Measurements from ENCODE around the gene SULT4A1.

The SULT4A1 gene

DNA sequence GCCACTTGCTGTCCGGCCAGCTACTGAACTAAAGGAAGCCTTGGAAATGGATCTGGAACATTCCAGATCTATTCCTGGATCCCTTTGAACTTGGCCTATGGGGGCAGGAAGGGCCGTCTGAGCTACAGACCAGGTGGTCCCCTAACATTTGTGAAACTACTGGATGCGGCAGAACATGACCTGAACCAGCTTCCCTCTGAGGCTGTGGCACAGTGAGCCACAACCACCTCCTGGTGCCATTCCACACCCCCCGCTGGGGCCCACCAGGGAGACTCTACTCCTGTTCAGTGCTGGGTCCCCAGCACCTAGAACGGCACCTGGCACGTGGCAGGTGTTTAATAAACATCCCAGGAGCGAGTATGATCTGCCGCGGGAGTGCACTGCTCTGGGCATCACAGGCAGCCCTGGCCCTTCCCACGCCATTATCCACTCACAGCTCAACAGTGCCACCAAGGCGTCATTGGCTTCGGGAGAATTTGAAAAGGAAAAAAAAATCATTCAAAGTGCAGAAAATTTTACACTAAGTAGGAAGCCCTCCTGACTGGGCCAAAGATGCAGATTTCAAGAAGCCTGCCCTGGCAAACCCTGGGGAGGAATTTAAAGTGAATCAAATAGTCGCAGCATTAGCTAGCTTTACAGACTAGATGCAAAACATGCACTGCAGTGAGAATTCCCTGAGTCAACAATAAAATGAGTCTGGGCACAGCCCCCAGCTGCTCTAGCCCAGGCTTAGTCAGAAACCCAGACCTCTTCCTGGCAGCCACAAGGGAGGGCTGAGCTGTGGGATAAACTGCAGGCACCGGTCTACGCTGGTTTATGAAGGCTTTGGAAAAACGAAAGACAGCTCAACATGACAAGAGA lies 35.9 kb downstream of the SULT4A1 start:
- Mint-ChIP-seq H3K27me3 (peaks cover 19% of the 10 kb centered on the region), H3K4me3 (no peak overlapping the region), H3K36me3 (ENCODE audit: low read depth) (no peaks in the 10 kb centered on the region), H3K4me1 (ENCODE audit: low read depth) (no peaks in the 10 kb centered on the region), H3K27ac (no peak overlapping the region), H3K9me3 (no peaks in the 10 kb centered on the region)
- DNase-seq, result no peak

DNA sequence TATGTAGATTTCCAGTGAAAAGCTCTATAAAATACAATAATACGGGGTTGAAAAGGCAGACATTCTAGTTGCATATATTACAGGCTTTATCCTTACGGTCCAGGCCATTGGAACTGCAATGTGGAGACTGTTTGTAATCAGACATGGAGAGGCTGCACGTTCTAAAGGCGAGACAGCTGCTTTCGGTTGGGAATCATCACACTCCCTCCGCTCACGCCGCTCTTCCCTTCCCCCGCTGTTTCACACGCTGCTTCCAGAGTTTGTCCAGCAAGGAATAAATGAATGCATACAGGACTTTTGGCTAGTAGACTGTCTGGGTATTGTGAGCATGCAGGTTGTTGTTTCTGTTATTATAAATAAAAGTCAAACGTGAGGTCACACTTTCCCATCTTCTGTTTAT lies 36.7 kb downstream of the SULT4A1 start:
- no peak for DNase-seq
- Mint-ChIP-seq H3K27me3 (peaks cover 27% of the 10 kb centered on the region), H3K9me3 (no peaks in the 10 kb centered on the region), H3K4me1 (ENCODE audit: low read depth) (no peaks in the 10 kb centered on the region), H3K36me3 (ENCODE audit: low read depth) (no peaks in the 10 kb centered on the region), H3K27ac (no peak overlapping the region), H3K4me3 (no peak overlapping the region)

GRCh38 chr22:43824724-43825420 lies 37.4 kb downstream of the SULT4A1 start:
- Mint-ChIP-seq H3K4me1 (ENCODE audit: low read depth) (no peaks in the 10 kb centered on the region), H3K36me3 (ENCODE audit: low read depth) (no peaks in the 10 kb centered on the region), H3K27me3 (peaks cover 27% of the 10 kb centered on the region), H3K9me3 (no peaks in the 10 kb centered on the region), H3K4me3 (no peak overlapping the region), H3K27ac (no peak overlapping the region)
- DNase-seq, result no peak

GRCh38 chr22:43823911-43824665 lies 38.2 kb downstream of the SULT4A1 start:
- H3K4me1 Mint-ChIP-seq (ENCODE audit: low read depth), result no peaks in the 10 kb centered on the region
- no peak overlapping the region for H3K4me3 Mint-ChIP-seq
- H3K36me3 Mint-ChIP-seq (ENCODE audit: low read depth), result no peaks in the 10 kb centered on the region
- peaks cover 27% of the 10 kb centered on the region for H3K27me3 Mint-ChIP-seq
- no peaks in the 10 kb centered on the region for H3K9me3 Mint-ChIP-seq
- DNase-seq, result no peak
- no peak overlapping the region for H3K27ac Mint-ChIP-seq

GRCh38 chr22:43823353-43823908 lies 38.9 kb downstream of the SULT4A1 start:
- Mint-ChIP-seq H3K27me3 (peaks cover 27% of the 10 kb centered on the region), H3K9me3 (no peaks in the 10 kb centered on the region), H3K27ac (no peak overlapping the region), H3K36me3 (ENCODE audit: low read depth) (no peaks in the 10 kb centered on the region), H3K4me3 (no peak overlapping the region), H3K4me1 (ENCODE audit: low read depth) (no peaks in the 10 kb centered on the region)
- DNase-seq, result no peak

GRCh38 chr22:43821606-43822425 lies 40.5 kb downstream of the SULT4A1 start:
- no peak overlapping the region for H3K27ac Mint-ChIP-seq
- no peaks in the 10 kb centered on the region for H3K4me1 Mint-ChIP-seq (ENCODE audit: low read depth)
- H3K9me3 Mint-ChIP-seq, result no peaks in the 10 kb centered on the region
- H3K36me3 Mint-ChIP-seq (ENCODE audit: low read depth), result no peaks in the 10 kb centered on the region
- H3K27me3 Mint-ChIP-seq, result peaks cover 27% of the 10 kb centered on the region
- no peak for DNase-seq
- H3K4me3 Mint-ChIP-seq, result no peak overlapping the region

GRCh38 chr22:43820651-43821305 lies 41.5 kb downstream of the SULT4A1 start:
- Mint-ChIP-seq H3K27me3 (peaks cover 27% of the 10 kb centered on the region), H3K4me3 (no peak overlapping the region), H3K9me3 (no peaks in the 10 kb centered on the region), H3K36me3 (ENCODE audit: low read depth) (no peaks in the 10 kb centered on the region), H3K27ac (no peak overlapping the region), H3K4me1 (ENCODE audit: low read depth) (no peaks in the 10 kb centered on the region)
- no peak for DNase-seq

- DNase-seq, result no peak
- H3K27ac Mint-ChIP-seq, result no peak overlapping the region
- H3K9me3 Mint-ChIP-seq, result no peaks in the 10 kb centered on the region
- H3K27me3 Mint-ChIP-seq, result peaks cover 27% of the 10 kb centered on the region
- H3K4me1 Mint-ChIP-seq (ENCODE audit: low read depth), result no peaks in the 10 kb centered on the region
- H3K36me3 Mint-ChIP-seq (ENCODE audit: low read depth), result peaks cover under 1% of the 10 kb centered on the region
- no peak overlapping the region for H3K4me3 Mint-ChIP-seq
These were observed 42.2 kb downstream of the SULT4A1 start for GRCh38 chr22:43819931-43820640.

DNA sequence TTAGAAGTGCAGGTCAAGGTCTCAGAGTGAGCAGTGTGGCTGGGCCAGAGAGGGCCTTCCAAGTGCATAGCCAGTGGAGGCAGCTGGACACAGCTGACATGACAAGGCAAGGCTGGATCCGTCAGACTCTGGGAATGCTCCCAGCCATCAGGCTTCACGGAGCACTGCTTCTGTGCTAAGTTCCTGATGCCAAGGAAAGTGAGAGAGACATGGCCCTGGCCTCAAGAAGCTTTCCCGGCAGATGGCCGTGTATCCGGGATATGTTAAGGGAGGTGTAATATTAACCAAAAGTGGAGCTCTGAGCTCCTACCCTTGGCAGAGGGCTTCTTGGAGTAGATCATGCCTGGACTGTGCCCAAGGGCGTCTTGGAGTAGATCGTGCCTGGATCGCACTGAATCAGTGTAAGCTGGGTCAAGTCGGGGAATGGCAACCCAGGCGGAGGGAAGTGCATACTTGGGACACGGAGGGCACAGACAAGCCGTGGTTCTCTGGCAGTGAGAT lies 42.8 kb downstream of the SULT4A1 start:
- H3K9me3 Mint-ChIP-seq, result no peaks in the 10 kb centered on the region
- H3K36me3 Mint-ChIP-seq (ENCODE audit: low read depth), result peaks cover 4% of the 10 kb centered on the region
- H3K4me3 Mint-ChIP-seq, result no peak overlapping the region
- no peak for DNase-seq
- no peaks in the 10 kb centered on the region for H3K4me1 Mint-ChIP-seq (ENCODE audit: low read depth)
- peaks cover 27% of the 10 kb centered on the region for H3K27me3 Mint-ChIP-seq
- no peak overlapping the region for H3K27ac Mint-ChIP-seq

DNA sequence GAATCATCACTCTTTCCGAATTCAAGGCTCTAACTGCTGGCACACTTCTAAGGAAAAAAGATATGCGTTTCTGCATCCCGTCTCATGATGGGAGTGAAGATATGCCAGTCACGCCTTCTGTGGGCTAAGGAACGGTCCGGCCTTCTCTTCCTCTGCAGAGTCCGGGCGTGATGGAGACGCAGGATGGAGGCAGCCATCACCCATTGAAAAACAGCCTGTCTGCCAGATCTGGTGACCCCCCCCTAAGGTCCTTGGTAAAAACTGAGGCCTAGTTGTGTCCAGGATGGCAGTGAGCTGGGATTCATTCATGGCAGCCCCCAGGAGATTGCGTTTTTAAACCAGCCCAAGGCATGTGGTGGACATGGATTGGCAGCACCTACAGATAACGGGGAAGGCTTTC lies 43.3 kb downstream of the SULT4A1 start:
- peaks cover 2% of the 10 kb centered on the region for H3K4me1 Mint-ChIP-seq (ENCODE audit: low read depth)
- no peak for DNase-seq
- H3K27ac Mint-ChIP-seq, result no peak overlapping the region
- H3K27me3 Mint-ChIP-seq, result peaks cover 27% of the 10 kb centered on the region
- H3K36me3 Mint-ChIP-seq (ENCODE audit: low read depth), result peaks cover 9% of the 10 kb centered on the region
- H3K9me3 Mint-ChIP-seq, result no peaks in the 10 kb centered on the region
- H3K4me3 Mint-ChIP-seq, result no peak overlapping the region

- Mint-ChIP-seq H3K27ac (no peak overlapping the region), H3K4me1 (ENCODE audit: low read depth) (peaks cover 13% of the 10 kb centered on the region), H3K4me3 (no peak overlapping the region), H3K36me3 (ENCODE audit: low read depth) (peaks cover 14% of the 10 kb centered on the region), H3K27me3 (peaks cover 18% of the 10 kb centered on the region), H3K9me3 (no peaks in the 10 kb centered on the region)
- DNase-seq, result no peak
These were observed 44.9 kb downstream of the SULT4A1 start for GRCh38 chr22:43817402-43817801.

DNA sequence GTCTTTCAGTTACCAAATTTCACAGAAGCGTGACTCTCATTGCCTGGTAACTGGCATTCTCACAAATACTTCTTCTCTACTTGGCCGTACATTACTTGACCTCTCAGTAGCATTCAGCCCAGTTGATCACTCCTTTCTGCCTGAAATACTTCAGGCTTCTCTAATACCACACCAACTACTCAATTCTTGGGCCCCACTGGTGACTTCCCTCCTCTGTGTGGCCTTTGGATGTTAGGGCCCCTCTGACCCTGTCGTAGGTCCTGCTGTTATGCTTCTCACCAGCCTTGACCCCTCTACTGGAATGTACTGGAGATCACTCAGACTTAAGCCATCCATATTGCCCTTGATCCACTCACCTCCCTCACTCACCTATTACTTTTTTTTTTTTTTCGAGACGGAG lies 48.0 kb downstream of the SULT4A1 start:
- H3K4me1 Mint-ChIP-seq (ENCODE audit: low read depth), result peaks cover 26% of the 10 kb centered on the region
- DNase-seq, result no peak
- H3K36me3 Mint-ChIP-seq (ENCODE audit: low read depth), result peaks cover 19% of the 10 kb centered on the region
- no peaks in the 10 kb centered on the region for H3K9me3 Mint-ChIP-seq
- H3K4me3 Mint-ChIP-seq, result no peak overlapping the region
- no peak overlapping the region for H3K27ac Mint-ChIP-seq
- no peaks in the 10 kb centered on the region for H3K27me3 Mint-ChIP-seq

DNA sequence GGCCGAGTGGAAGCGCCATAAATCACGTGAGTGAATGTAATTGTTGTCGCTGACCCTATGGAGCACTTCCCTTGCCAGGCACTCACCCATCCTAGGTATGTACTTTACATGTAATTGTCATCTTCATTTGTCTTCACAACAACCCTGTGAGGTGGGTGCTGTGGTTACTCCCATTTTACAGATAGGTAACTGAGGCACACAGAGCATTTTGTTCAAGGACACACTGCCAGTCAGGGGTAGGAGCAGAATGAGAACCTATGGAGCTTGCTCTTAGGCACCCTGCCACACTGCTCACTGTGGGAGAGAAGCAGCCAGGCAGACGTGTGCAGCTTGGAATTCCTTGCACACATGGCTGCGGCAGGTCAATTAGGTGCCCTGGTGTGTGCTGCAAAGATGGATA lies 49.4 kb downstream of the SULT4A1 start:
- peak; percentile 35 for DNase-seq
- H3K27me3 Mint-ChIP-seq, result no peaks in the 10 kb centered on the region
- peak overlapping the region; percentile 89 for H3K4me3 Mint-ChIP-seq
- H3K9me3 Mint-ChIP-seq, result no peaks in the 10 kb centered on the region
- peaks cover 19% of the 10 kb centered on the region for H3K36me3 Mint-ChIP-seq (ENCODE audit: low read depth)
- peak overlapping the region; percentile 95 for H3K27ac Mint-ChIP-seq
- H3K4me1 Mint-ChIP-seq (ENCODE audit: low read depth), result peaks cover 26% of the 10 kb centered on the region

All from activated T-cell treated with anti-CD3 and anti-CD28 coated beads, Interleukin-2, amount 50 U/mL, for 24 hours (primary cell).